ENCODE measurements around the gene SNX27.

- TF ChIP-seq CTCF (IDR thresholded peaks at IDR 0.05) (no peak), POLR2A (IDR thresholded peaks at IDR 0.05) (no peak)
Measured at GRCh38 chr1:151716771-151717631, 105.2 kb downstream of the SNX27 start, which contains the start of gene CELF3.

Data from right lobe of liver (tissue), 4 donors.